Stimulated activated CD4-positive, alpha-beta T cell treated with anti-CD3 and anti-CD28 coated beads, Interleukin-1b, Interleukin-23, amount 100 ng/mL, for 24 hours (primary cell): ENCODE results near the gene MC1R.
A peak's percentile ranks its signal among the peaks of the same experiment; 100 is the strongest.

Source experiments
- DNase-seq, 4 experiments: peaks; one replicate each; pipeline ENCODE4 v3.0.0-alpha.2; 2020; ENCODE audit warnings: low read depth in 4 of 4, low spot score in 1 of 4

The MC1R gene

DNA sequence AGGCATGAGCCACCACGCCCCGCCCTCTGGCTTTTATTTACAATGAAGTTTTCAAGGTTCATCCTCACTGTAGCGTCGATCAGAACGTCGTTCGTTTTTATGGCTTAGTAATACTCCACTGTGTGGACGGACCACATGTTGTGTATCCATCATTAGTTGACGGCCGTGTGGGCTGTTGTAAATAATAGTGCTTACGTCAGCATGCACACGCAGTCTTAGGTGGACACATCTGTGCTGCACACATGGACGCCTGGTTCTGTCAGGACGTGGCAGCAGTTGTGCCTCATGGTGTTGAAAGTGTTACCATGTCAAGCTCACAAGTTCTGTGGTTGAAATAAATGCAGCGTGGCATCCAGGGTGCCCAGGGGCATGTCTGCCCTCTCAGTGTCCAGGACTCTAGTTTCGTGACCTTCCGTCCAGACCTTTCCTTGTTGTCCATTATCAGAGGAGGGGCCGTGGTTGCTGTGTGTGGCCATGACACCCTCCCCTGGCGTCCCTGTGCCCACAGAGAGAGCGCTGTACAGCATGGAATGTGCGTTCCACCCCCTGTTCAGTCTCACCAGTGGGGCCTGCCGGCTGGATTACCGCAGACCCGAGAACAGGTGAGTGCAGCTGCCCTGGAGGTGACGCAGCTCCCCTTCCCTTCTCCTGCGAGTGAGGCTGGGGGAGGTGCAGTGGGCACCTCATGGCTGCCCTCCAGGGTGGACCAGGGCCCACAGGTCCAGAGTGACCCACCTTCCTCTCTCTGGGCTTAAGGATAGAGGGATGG, 23.0 kb upstream of the MC1R start:
- DNase-seq, result no peak

- DNase-seq, result no peak
Observed at GRCh38 chr16:89897204-89897603, 21.5 kb upstream of the MC1R start.

- DNase-seq, result no peak
Observed at GRCh38 chr16:89898201-89898967, 20.3 kb upstream of the MC1R start.

DNA sequence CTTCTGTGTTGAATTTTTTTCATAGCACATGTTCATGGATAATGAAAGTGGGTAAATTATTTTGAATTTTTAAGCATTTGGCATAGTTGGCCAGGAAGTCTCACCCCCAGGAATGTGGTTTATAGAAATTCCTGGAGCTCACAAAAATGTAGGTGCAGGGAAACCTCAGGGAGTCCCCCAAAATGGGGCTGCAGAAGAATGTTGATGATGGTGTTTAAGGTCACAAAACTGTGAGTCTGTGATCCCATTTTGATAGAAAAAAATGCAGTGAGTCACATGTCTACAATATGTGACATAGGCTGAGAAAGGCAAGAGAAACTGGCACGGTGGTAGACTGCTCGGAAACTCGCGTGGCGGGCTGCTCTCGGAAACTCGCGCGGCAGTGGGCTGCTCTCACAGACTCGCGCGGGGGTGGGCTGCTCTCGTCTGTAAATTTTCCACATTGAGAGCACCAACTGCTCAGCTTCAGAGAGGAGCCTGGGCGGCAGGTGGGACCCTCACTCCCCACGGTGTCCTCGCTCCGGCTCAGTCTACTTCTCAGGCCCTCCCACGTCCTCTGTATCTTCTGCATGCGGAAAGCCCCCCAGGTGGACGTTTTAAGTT, 18.7 kb upstream of the MC1R start:
- DNase-seq, result no peak

DNA sequence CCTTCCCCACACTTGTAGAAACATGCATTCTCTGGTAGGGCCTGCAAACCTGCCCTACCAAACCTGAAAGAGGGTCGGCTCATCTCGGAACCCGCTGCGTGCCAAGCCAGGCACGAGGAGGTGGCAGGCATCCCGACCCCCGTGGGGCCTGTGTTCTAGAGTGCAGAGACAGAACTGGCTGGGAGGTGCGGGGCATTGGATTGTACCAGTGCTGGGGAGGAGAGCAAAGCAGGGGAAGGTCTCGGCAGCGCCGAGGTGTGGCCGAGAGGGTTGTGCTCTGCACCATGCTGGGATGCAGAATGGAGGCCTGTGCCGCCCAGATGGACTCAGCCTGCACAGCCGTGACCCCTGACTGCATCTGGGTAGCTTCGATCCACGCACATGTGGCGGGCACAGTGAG, 17.8 kb upstream of the MC1R start:
- no peak for DNase-seq

- no peak for DNase-seq
Observed at GRCh38 chr16:89902980-89903379, 15.7 kb upstream of the MC1R start.

DNA sequence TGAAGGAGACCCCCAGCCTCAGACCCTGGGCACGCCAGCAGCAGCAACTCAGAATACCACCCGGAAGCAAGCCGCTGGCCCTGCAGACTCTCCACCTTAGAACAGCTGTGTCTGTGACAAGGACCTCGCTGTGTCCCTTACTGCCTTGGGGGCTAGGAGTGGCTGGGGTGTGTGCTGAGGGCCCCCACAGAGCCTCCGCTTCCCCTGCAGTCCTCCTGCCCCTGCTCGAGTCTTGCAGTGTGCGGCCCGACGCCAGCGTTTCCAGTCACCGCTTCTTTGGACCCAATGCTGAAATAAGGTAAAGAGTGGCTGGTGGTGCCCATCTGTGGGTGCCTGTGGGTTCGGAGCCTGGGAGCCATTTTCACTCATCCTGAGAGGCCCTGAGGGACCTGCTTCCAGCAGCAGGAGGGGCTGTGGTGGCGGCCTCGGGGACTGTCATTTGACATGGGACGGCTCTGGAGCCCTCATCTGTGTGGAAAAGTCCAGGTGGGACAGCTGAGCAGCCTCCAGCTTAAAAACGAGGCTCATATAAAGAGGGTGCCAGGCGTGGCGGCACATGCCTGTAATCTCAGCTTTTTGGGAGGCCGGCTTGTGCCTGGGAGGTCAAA, 14.7 kb upstream of the MC1R start:
- no peak for DNase-seq

DNA sequence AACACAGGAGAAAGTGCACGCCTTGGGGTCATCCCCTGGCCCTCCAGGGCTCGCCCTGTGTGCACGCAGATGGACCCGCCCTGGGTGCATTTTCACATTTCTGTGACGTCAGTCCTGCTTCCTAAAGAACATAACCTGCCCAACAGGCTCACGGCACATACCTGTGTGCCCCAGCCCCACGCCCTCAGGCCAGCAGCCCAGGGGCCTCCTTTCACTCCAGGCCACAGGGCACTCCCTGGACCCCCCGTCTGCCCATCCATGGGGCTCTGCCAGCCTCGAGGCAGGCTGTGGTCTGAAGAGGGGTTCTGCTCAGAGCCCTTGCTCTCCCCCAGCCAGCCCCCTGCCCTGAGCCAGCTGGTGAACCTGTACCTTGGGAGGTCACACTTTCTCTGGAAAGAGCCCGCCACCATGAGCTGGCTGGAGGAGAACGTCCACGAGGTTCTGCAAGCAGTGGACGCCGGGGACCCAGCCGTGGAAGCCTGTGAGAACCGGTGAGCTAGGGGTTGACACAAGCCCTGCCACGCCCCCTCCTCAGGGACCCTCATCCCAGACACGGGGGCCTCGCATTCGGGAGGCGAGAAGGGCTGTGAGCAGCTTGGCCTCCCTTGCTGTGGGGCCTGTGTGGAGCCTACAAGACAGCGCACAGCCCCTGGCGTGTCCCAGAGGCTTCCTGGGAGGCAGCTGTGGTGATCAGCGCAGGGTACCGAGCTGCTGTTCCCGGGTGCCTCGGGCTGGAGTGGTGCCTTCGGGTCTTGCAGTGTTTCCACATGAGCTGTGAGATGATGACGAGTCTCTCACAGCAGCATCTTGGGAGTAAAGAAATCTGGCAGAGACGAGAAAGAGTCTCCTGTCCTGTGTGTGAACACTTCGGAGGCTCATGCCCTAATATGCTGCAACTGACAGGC, 13.8 kb upstream of the MC1R start:
- DNase-seq, result no peak

DNA sequence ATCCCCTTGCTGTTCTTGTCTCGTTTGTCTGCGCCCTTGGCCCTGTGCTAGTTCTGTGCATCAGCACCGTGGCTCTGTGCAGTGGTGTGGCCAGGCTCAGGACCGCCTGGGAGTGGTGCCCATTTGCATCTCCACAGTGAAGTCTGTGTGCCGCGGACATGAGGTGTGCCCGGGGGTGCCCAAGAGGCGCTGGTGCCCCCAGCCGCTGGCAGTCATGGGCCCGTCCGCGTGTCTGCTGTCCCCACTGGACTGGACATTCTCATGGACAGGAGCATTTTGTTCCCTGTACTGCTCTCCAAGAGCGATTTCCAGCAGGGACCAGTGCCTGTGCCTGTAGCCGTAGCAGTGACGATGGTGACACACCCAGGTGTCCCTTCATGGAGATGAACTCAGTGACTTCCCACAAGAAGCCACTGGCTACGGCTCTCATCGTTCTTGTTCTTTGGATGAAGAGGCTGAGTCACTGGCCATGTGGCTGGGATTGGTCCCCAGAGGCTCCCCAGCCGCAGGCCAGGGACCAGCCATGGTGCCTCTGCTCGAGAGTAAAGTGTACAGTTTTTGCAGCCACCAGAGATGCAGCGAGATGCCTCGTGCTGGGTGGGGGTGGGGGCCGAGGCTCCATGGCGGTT, 13.0 kb upstream of the MC1R start:
- DNase-seq, result no peak

DNA sequence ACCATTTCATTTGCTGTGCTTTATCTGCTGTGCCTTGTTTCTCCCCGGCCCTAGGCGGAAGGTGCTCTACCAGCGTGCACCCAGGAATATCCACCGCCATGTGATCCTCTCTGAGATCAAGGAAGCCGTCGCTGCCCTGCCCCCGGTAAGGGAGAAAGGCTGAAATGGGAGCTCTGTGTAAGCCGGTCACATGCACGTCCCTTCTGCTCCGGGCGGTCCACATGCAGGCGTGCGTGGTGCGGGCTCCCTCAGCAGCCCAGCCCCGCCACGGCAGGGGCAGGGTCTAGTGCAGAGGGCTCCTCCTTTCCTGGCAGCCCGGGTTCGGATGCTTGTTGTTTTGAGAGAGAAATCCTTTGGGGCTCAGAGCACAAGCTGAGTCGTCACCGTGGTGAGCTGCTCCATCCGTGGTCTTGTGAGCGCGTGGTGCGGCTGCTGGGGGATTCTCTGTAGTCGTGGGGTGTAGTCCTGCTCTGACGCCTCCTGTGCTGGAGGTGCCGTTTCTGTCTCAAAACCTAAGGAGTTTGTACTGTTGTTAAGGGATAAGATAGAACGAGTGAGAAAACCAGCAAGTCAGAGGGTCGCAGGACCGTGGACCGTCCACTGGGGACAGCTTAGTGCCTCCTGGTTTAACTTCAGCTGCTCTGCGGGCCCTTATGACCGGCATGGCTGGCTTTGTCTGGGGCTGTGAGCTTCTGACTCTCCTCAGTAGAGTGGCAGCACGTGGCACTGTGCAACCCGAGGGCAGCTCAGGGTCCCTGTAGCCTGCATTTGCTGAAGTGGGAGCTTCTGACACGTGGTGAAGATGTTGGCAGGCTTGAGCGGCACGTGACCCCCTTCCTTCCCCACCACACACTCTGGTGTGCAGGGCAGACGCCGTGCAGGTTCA, 12.3 kb upstream of the MC1R start:
- no peak for DNase-seq

GRCh38 chr16:89907055-89907814, 11.4 kb upstream of the MC1R start:
- no peak for DNase-seq

- no peak for DNase-seq
Observed at GRCh38 chr16:89908236-89908635, 10.4 kb upstream of the MC1R start.

GRCh38 chr16:89909777-89910716, 8.6 kb upstream of the MC1R start:
- peak in 3 of 4 experiments; percentile 47 to 60 (median 55) for DNase-seq

GRCh38 chr16:89910717-89911354, 7.8 kb upstream of the MC1R start:
- no peak for DNase-seq

- DNase-seq, result no peak
Observed at GRCh38 chr16:89911375-89911774, 7.3 kb upstream of the MC1R start.

GRCh38 chr16:89912143-89912542, 6.5 kb upstream of the MC1R start:
- no peak for DNase-seq

- no peak for DNase-seq
Observed at GRCh38 chr16:89912627-89913026, 6.0 kb upstream of the MC1R start.
